ENCODE results near the gene RRP15.

The RRP15 gene

GRCh38 chr1:218362418-218363076, 77.5 kb downstream of the RRP15 start:
- no peak for DNase-seq (ENCODE audit: low spot score)

- no peak for DNase-seq (ENCODE audit: low spot score)
These were observed 78.0 kb downstream of the RRP15 start for GRCh38 chr1:218363141-218363540.

GRCh38 chr1:218364028-218364710, 79.1 kb downstream of the RRP15 start:
- no peak for DNase-seq (ENCODE audit: low spot score)

DNA sequence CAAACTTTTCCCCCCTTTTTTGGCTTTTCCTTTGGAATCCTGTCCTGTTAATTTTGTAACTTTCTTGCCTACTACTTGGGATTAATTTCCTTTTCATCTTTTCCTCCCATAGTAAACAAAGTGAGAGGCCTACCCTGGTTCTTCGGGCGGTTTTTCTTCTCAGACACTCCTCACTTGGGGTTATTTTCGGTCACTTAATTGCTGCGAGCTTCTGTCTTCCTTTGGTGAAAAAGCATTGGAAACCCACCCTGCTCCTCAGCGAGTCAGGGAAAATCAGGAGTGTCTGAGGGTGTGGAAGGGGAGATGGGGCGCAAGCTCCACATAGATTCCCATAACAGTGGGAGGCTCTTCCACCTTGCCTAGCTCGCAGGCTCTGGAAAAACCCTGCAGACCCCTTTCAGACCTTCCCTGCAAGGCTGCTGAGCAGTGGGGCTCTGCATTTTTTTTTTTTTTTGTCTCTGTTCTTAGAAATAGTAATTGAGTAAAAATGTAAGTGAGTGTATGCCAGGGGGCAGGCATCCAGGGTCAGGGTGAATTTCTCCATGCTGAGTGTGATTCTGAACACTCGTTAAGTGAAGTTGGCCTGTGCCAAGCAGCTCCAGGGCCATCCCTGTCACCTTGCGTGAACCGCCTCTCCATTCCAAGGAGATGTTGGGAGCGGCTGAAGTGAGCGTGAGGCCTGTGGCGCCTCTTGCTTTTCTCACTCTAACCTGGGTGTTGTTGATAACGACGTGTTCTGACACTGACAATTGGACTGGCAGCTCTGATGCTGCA, 80.3 kb downstream of the RRP15 start:
- DNase-seq (ENCODE audit: low spot score) = no peak

- DNase-seq (ENCODE audit: low spot score) = no peak
These were observed 81.4 kb downstream of the RRP15 start for GRCh38 chr1:218366322-218367052.

- DNase-seq (ENCODE audit: low spot score) = no peak
These were observed 82.0 kb downstream of the RRP15 start for GRCh38 chr1:218367118-218367517.

DNA sequence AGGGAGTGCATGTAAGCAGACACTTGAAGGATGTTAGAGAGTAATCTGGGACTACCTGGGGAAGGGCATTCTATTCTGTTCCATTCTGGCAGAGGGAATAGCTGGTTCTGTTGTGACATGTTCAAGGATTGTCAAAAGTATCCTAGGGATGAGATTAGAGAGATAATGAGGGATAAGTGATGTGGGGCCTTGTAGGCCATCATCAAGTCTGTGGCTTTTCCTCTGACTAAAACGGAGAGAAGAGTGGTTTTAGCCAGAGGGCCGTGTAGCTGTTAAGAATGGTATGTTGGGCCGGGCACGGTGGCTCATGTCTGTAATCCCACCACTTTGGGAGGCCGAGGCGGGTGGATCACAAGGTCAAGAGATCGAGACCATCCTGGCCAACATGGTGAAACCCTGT, 83.6 kb downstream of the RRP15 start:
- no peak for DNase-seq (ENCODE audit: low spot score)

- DNase-seq (ENCODE audit: low spot score) = no peak
These were observed 84.8 kb downstream of the RRP15 start for GRCh38 chr1:218369688-218370511.

- no peak for DNase-seq (ENCODE audit: low spot score)
These were observed 87.0 kb downstream of the RRP15 start for GRCh38 chr1:218371927-218372672.

GRCh38 chr1:218374401-218375353, 89.6 kb downstream of the RRP15 start:
- DNase-seq (ENCODE audit: low spot score) = no peak

GRCh38 chr1:218376722-218377121, 91.6 kb downstream of the RRP15 start:
- no peak for DNase-seq (ENCODE audit: low spot score)

DNA sequence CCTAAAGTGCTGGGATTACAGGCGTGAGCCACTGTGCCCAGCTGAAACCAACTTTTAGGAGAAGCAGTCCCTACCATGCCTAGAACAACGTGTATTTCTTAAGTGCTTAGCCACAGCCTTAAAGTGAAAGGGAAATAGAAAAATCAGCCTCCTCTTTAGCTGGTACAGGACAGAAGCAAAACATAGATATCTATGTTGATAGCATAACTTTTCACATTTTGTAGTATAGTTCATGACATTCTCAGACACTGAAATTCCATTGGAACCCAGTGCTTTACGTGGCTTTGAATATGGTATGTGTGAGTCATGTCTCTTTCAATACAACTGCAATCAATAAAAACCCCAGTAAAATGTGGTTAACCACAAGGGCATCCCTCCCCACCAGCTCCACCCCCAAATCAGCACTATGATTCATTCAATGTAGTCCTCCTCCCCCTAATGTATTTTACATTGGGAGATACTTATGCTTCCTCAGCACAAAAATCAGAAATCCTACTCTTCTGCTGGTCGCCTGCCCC, 92.1 kb downstream of the RRP15 start:
- DNase-seq (ENCODE audit: low spot score) = peak; percentile 97

DNA sequence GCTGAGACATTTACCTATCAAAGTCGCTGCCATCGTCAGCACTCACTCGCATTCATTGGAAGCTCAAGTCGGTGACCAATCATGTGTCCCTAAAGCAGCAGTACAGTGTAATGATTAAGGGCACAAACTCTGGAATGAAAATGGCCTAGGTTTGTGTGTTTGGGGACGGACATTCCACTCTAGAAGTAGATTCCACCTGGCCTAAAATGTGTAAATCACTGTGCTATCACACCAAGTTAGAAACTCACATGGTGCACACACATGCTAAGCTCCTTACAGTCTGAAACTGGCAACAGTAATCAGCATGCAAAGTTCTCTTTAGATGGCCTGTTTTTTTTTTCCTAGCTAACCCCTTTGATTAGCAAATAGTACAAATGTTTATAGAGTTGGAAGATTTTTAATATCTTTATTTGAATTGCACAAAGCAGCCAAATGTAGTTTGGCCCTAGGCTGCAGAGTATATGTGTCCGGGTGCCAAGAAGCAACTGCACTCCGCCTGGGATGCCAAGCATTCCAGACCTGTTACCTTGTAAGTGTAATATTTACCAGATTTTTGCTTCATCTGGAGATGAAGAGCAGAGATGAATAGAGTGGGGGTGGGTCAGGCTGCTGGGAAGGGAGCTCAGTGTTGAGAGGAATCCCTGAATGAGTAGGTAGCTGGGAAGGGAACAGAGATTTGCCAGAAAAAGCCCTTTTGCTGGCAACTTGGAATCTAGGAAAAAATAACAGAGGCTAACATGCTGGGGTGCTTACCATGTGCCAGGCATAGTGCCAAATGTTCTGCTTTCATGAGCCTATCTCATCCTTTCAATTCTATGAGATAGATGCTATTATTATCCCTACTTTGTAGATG, 95.3 kb downstream of the RRP15 start:
- DNase-seq (ENCODE audit: low spot score) = peak; percentile 16

DNA sequence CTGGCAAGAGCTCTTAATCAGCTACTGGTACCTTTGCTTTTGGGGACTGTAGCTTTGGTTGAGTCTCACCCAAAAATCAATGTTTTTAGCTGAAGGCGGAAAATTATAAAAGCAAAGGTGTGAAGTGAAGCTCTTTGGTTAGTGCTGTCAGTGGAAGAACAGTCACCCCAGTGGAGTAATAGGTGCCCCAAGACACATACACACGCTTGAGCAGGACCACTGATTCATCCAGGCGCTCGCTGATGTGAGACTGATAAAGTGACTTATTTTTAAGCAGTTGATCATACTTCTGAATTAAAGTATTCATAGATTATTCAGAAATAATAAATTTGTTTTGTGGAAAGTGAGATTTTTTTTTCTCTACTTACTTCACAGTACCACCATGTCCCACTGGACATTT, 97.2 kb downstream of the RRP15 start:
- DNase-seq (ENCODE audit: low spot score) = no peak

DNA sequence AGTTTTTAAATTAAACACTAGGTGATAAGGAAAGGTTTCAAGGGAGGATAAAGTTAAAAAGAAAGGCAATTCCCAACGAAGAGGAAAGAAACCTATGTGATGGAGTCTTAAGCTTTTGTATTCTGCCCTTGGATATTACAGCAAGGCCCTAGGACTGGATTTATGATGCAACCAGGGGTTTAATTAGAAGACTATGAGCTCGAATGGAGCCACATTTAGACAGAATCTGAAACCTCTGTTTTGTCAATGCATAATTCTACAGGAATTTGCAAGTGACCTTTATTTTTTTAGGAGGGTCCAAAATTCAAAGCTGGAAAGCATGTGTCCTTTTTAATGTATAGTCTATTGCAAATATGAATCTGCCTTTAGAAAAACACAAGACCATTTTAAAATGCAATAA, 98.0 kb downstream of the RRP15 start:
- DNase-seq (ENCODE audit: low spot score) = no peak

- DNase-seq (ENCODE audit: low spot score) = no peak
These were observed 98.6 kb downstream of the RRP15 start for GRCh38 chr1:218383681-218384080.

GRCh38 chr1:218384581-218384993, 99.5 kb downstream of the RRP15 start:
- peak; percentile 80 for DNase-seq (ENCODE audit: low spot score)

Data from SW480 (cell line).